Mesenchymal stem cell (in vitro differentiated cells and primary cell): ENCODE data around the gene MYL7. TPM values are rescaled to one million over a fixed set of nuclear protein-coding genes. Genes with fewer than 3 reads are reported as not detected.
A peak's percentile ranks its signal among the peaks of the same experiment; 100 is the strongest.

Experiments used
- DNase-seq: peaks from one replicate; pipeline ENCODE4 v3.0.0-alpha.2; 2013
- H2AFZ ChIP-seq: one replicate; pipeline ENCODE4 v1.6.1; 2013; ENCODE audit warnings: low read depth, mild to moderate bottlenecking, control low read depth, inconsistent platforms, low read length, moderate library complexity
- H2AK5ac ChIP-seq: 2 replicates; pipeline ENCODE4 v1.6.1; 2013; ENCODE audit warnings: low read length, moderate library complexity, mild to moderate bottlenecking, inconsistent platforms; ENCODE audit not compliant: severe bottlenecking
- H2BK120ac ChIP-seq: one replicate; pipeline ENCODE4 v1.6.1; 2013; ENCODE audit warnings: low read depth, mild to moderate bottlenecking, inconsistent platforms, low read length, moderate library complexity
- H2BK12ac ChIP-seq, 2 experiments: one replicate each; pipeline ENCODE4 v1.6.1; 2013; ENCODE audit warnings: inconsistent platforms in 2 of 2, low read length in 2 of 2, mild to moderate bottlenecking in 2 of 2, moderate library complexity in 2 of 2, control low read depth in 1 of 2
- H2BK15ac ChIP-seq: one replicate; pipeline ENCODE4 v1.6.1; 2013; ENCODE audit warnings: mild to moderate bottlenecking, low read depth, inconsistent platforms; ENCODE audit not compliant: poor library complexity, severe bottlenecking
- H2BK5ac ChIP-seq: 2 replicates; pipeline ENCODE4 v1.6.1; 2013; ENCODE audit warnings: low read depth, mild to moderate bottlenecking, low read length, control low read depth, inconsistent platforms; ENCODE audit not compliant: poor library complexity, severe bottlenecking
- H3K14ac ChIP-seq, 2 experiments: one replicate each; pipeline ENCODE4 v1.6.1; 2013; ENCODE audit warnings: inconsistent platforms in 2 of 2, low read length in 2 of 2, control low read depth in 1 of 2, mild to moderate bottlenecking in 1 of 2, moderate library complexity in 1 of 2
- H3K18ac ChIP-seq, 2 experiments: one replicate each; pipeline ENCODE4 v1.6.1; 2013; ENCODE audit warnings: inconsistent platforms in 2 of 2, low read length in 2 of 2, control low read depth in 1 of 2, low read depth in 1 of 2, mild to moderate bottlenecking in 1 of 2
- H3K23ac ChIP-seq, 2 experiments: one replicate each; pipeline ENCODE4 v1.6.1; 2013; ENCODE audit warnings: inconsistent platforms in 2 of 2, low read length in 2 of 2, mild to moderate bottlenecking in 2 of 2, moderate library complexity in 2 of 2, control low read depth in 1 of 2
- H3K27ac ChIP-seq: 2 replicates; pipeline ENCODE4 v1.5.1; 2013; ENCODE audit warnings: mild to moderate bottlenecking, moderate library complexity, low read length, control low read depth, inconsistent platforms; ENCODE audit not compliant: poor library complexity, severe bottlenecking
- H3K27me3 ChIP-seq, 2 experiments: 2 replicates each; pipeline versions ENCODE4 v1.6.1 to v1.7.0; 2013; ENCODE audit warnings: low read length in 2 of 2, mild to moderate bottlenecking in 2 of 2, moderate library complexity in 2 of 2, control low read depth in 1 of 2, inconsistent platforms in 1 of 2; ENCODE audit not compliant: control insufficient read depth in 1 of 2, insufficient read depth in 1 of 2
- H3K36me3 ChIP-seq, 2 experiments: 2 replicates each; pipeline versions ENCODE4 v1.6.1 to v1.7.0; 2013; ENCODE audit warnings: low read length in 2 of 2, control low read depth in 1 of 2, inconsistent platforms in 1 of 2, low read depth in 1 of 2, mild to moderate bottlenecking in 1 of 2; ENCODE audit not compliant: insufficient read depth in 2 of 2, control insufficient read depth in 1 of 2
- H3K4ac ChIP-seq, 2 experiments: one replicate each; pipeline ENCODE4 v1.6.1; 2013; ENCODE audit warnings: inconsistent platforms in 2 of 2, low read length in 2 of 2, mild to moderate bottlenecking in 2 of 2, moderate library complexity in 2 of 2, control low read depth in 1 of 2, low read depth in 1 of 2
- H3K4me1 ChIP-seq: 2 replicates; pipeline ENCODE4 v1.6.1; 2013; ENCODE audit warnings: low read depth, low read length, control low read depth; ENCODE audit not compliant: control insufficient read depth, insufficient read depth
- H3K4me2 ChIP-seq: 2 replicates; pipeline ENCODE4 v1.6.1; 2013; ENCODE audit warnings: low read length, mild to moderate bottlenecking, inconsistent platforms; ENCODE audit not compliant: poor library complexity, severe bottlenecking
- H3K4me3 ChIP-seq, 2 experiments: 2 replicates each; pipeline versions ENCODE4 v1.5.1 to v1.7.0; 2013; ENCODE audit warnings: low read length in 2 of 2, mild to moderate bottlenecking in 2 of 2, control low read depth in 1 of 2, low read depth in 1 of 2; ENCODE audit not compliant: insufficient read depth in 1 of 2
- H3K79me1 ChIP-seq: replicated peaks from 2 replicates; pipeline ENCODE4 v1.6.1; 2013; ENCODE audit warnings: mild to moderate bottlenecking, control low read depth, low read length, inconsistent platforms; ENCODE audit not compliant: poor library complexity, severe bottlenecking
- H3K9ac ChIP-seq: 2 replicates; pipeline ENCODE4 v1.7.0; 2013; ENCODE audit warnings: mild to moderate bottlenecking, low read length, moderate library complexity
- H3K9me3 ChIP-seq: 2 replicates; pipeline ENCODE4 v1.7.0; 2013; ENCODE audit warnings: mild to moderate bottlenecking, low read length; ENCODE audit not compliant: control insufficient read depth
- H4K8ac ChIP-seq: one replicate; pipeline ENCODE4 v1.6.1; 2013; ENCODE audit warnings: inconsistent platforms, mild to moderate bottlenecking, low read length, moderate library complexity
- H4K91ac ChIP-seq: one replicate; pipeline ENCODE4 v1.6.1; 2013; ENCODE audit warnings: mild to moderate bottlenecking, low read length, inconsistent platforms
- WGBS: methylation state at CpG from one replicate; pipeline ENCODE4 v1.1.7; 2013; ENCODE audit warnings: mixed read lengths; 5-methylcytosine and 5-hydroxymethylcytosine counted together
- small RNA-seq: library from polyadenylated mRNA; stranded (forward); fragments of <200 nt; extraction: miRNeasy Mini kit (QIAGEN cat#:217004); gene quantifications from one replicate; pipeline ENCODE3, GENCODE V24; 2013; ENCODE audit warnings: low read depth

MYL7 gene

GRCh38 chr7:44094883-44095592 is 46.1 kb downstream of the MYL7 start:
- H3K14ac ChIP-seq: no peak overlapping the region
- H3K27ac ChIP-seq: no peak overlapping the region
- no peak overlapping the region for H3K4me2 ChIP-seq
- peaks cover 4% of the 10 kb centered on the region for H3K4me1 ChIP-seq
- H4K8ac ChIP-seq: no peak overlapping the region
- no peak overlapping the region for H2BK5ac ChIP-seq
- H2BK15ac ChIP-seq: no peak overlapping the region
- no peak overlapping the region for H2BK12ac ChIP-seq
- H3K36me3 ChIP-seq: no peaks in the 10 kb centered on the region
- H2BK120ac ChIP-seq: no peak overlapping the region
- H3K23ac ChIP-seq: no peak overlapping the region
- no peak overlapping the region for H4K91ac ChIP-seq
- peak overlapping the region; percentile 49 for H3K9ac ChIP-seq
- no peaks in the 10 kb centered on the region for H3K27me3 ChIP-seq
- H3K79me1 ChIP-seq: no peaks in the 10 kb centered on the region
- no peak overlapping the region for H3K4me3 ChIP-seq
- DNase-seq: no peak
- H3K9me3 ChIP-seq: no peaks in the 10 kb centered on the region
- no peak overlapping the region for H3K18ac ChIP-seq
- no peak overlapping the region for H2AFZ ChIP-seq
- no peak overlapping the region for H2AK5ac ChIP-seq
- WGBS: 88% methylated on average over 2 of the region's 2 CpGs
- H3K4ac ChIP-seq: no peak overlapping the region

- WGBS: 71% methylated on average over 2 of the region's 2 CpGs
- H2BK12ac ChIP-seq: no peak overlapping the region
- H3K4me1 ChIP-seq: peaks cover 4% of the 10 kb centered on the region
- H3K14ac ChIP-seq: no peak overlapping the region
- no peak overlapping the region for H3K18ac ChIP-seq
- H2AK5ac ChIP-seq: peak overlapping the region; percentile 52
- H3K27me3 ChIP-seq: no peaks in the 10 kb centered on the region
- H3K4me3 ChIP-seq: no peak overlapping the region
- H4K8ac ChIP-seq: no peak overlapping the region
- H2BK120ac ChIP-seq: no peak overlapping the region
- H3K36me3 ChIP-seq: no peaks in the 10 kb centered on the region
- H3K4me2 ChIP-seq: no peak overlapping the region
- no peak overlapping the region for H2AFZ ChIP-seq
- H2BK15ac ChIP-seq: no peak overlapping the region
- no peak overlapping the region for H3K27ac ChIP-seq
- H2BK5ac ChIP-seq: no peak overlapping the region
- H3K79me1 ChIP-seq: no peaks in the 10 kb centered on the region
- no peak overlapping the region for H3K4ac ChIP-seq
- no peak overlapping the region for H3K23ac ChIP-seq
- H3K9ac ChIP-seq: peak overlapping the region; percentile 49
- no peak overlapping the region for H4K91ac ChIP-seq
- no peak for DNase-seq
- no peaks in the 10 kb centered on the region for H3K9me3 ChIP-seq
Measured at GRCh38 chr7:44094365-44094764, 46.8 kb downstream of the MYL7 start.

DNA sequence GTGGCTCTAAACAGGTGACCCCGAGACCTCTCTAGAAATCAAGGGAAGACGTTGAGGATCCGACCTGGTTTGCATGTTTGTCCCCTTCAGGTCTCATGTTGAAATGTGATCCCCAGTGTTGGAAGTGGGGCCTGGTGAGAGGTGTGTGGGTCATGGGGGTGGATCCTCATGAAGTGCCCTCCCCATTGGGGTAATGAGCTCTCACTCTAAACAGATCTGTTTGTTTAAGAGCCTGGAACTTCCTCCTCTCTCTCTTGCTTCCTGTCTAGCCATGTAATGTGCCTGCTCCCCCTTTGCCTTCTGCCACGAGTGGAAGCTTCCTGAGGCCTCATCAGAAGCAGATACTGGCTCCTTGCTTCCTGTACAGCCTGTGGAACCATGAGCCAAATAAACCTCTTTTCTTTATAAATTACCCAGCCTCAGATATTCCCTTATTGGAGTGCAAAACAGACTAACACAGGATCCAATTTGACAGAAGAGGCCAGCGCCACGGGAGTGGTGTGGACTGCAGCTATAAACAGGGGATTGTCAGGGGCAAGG is 48.0 kb downstream of the MYL7 start:
- Histone ChIP-seq H3K4me2 (no peak overlapping the region), H3K18ac (no peak overlapping the region), H2BK120ac (no peak overlapping the region), H2BK15ac (no peak overlapping the region), H2AFZ (no peak overlapping the region), H4K91ac (no peak overlapping the region), H2BK5ac (no peak overlapping the region), H2BK12ac (no peak overlapping the region), H3K9me3 (no peaks in the 10 kb centered on the region), H2AK5ac (peak overlapping the region; percentile 22), H3K27ac (no peak overlapping the region), H3K79me1 (no peaks in the 10 kb centered on the region), H3K23ac (no peak overlapping the region), H3K9ac (no peak overlapping the region), H3K27me3 (no peaks in the 10 kb centered on the region), H3K36me3 (no peaks in the 10 kb centered on the region), H4K8ac (no peak overlapping the region), H3K4ac (no peak overlapping the region), H3K4me1 (peaks cover 11% of the 10 kb centered on the region), H3K4me3 (no peak overlapping the region), H3K14ac (no peak overlapping the region)
- DNase-seq: no peak
- 78% methylated on average over 6 of the region's 6 CpGs for WGBS

Small RNA genes lying within 50 kb of the gene (small RNA-seq; reads per million reads assigned to genes)
- not detected for gene RNA5SP230
